LNCaP clone FGC (cell line): ENCODE measurements around the gene SHISA4.
A peak's percentile ranks its signal among the peaks of the same experiment; 100 is the strongest.

ENCODE experiments used
- DNase-seq: peaks from one replicate; pipeline ENCODE4 v3.0.0-alpha.2; 2011; ENCODE audit warnings: low read depth
- H3K4me3 ChIP-seq: 2 replicates; pipeline ENCODE4 v1.5.1; 2011; ENCODE audit warnings: mild to moderate bottlenecking, low read depth, low read length, control low read depth
- TF ChIP-seq, protein P1 (sequence below): IDR thresholded peaks from 2 replicates; pipeline ENCODE4 v1.5.1; 2012; ENCODE audit warnings: mild to moderate bottlenecking; ENCODE audit not compliant: control insufficient read depth, insufficient read depth; ENCODE audit errors: extremely low read depth

The SHISA4 gene

DNA sequence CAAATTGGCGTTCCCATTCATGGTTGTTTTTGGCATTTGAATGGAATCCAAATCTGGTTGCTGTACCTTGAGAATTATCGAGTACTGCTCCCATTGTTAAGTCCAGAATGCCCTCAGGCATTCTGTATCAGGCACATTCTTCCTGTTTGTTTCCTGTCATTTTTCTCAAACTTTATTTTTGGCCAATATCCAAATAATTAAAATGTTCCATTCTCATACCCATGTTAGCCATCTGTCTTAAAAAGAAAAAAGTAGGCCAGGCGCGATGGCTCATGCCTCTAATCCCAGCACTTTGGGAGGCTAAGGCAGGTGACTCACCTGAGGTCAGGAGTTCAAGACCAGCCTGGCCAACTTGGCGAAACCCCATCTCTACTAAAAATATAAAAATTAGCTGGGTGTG is 29.3 kb upstream of the SHISA4 start:
- DNase-seq: no peak
- no peak overlapping the region for H3K4me3 ChIP-seq
- TF ChIP-seq, protein P1, sequence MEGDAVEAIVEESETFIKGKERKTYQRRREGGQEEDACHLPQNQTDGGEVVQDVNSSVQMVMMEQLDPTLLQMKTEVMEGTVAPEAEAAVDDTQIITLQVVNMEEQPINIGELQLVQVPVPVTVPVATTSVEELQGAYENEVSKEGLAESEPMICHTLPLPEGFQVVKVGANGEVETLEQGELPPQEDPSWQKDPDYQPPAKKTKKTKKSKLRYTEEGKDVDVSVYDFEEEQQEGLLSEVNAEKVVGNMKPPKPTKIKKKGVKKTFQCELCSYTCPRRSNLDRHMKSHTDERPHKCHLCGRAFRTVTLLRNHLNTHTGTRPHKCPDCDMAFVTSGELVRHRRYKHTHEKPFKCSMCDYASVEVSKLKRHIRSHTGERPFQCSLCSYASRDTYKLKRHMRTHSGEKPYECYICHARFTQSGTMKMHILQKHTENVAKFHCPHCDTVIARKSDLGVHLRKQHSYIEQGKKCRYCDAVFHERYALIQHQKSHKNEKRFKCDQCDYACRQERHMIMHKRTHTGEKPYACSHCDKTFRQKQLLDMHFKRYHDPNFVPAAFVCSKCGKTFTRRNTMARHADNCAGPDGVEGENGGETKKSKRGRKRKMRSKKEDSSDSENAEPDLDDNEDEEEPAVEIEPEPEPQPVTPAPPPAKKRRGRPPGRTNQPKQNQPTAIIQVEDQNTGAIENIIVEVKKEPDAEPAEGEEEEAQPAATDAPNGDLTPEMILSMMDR: no peak

DNA sequence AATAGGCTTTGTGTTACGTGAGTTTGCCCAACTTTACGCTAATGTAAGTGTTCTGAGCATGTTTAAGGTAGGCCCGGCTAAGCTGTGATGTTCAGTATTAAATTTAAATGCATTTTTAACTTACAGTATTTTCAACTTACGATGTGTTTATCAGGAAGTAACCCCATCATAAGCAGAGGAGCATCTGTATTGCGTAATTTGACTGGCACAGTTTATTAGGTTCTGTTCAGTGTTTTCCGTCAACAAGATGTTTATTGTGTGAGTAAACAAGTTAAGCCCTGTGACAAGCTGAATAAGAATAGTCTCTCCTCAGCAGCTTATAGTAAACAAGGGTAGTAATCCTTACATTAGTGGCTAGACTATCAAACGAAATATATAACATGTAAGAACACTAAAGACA is 27.2 kb upstream of the SHISA4 start:
- TF ChIP-seq, protein P1: no peak
- peak; percentile 19 for DNase-seq
- no peak overlapping the region for H3K4me3 ChIP-seq

DNA sequence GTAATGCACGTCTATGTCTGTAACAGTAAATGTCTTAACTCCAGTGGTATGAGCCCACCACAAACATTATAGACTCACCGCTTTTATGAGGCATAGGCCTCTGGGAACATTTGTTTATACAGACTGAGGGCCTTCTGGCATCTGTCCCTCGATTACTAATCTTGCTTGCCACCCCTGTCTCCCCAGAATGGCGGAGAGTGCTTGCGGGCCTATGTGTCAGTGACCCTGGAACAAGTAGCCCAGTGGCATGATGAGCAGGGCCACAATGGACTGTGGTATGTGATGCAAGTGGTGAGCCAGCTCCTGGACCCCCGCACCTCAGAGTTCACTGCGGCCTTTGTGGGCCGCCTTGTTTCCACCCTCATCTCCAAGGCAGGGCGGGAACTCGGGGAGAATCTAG is 18.3 kb upstream of the SHISA4 start:
- DNase-seq: no peak
- TF ChIP-seq, protein P1: no peak
- H3K4me3 ChIP-seq: no peak overlapping the region

DNA sequence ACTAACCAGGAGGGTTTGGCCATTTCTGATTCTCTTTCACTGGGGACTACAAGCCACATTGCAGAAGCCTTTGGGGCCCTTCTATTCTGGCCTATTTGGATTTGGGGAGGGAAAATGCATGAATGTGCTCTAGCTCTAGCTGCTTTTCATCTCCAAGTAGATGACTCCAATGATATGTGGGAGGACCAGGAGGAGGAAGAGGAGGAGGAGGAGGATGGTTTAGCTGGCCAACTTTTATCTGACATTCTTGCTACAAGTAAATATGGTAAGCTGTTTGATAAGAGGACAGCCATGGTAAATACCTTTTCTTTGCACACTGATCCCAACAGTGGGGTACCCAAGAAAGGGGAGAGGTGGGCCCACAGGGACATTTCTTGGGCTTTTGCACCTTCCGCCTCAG is 14.0 kb upstream of the SHISA4 start:
- TF ChIP-seq, protein P1: no peak
- DNase-seq: no peak
- H3K4me3 ChIP-seq: no peak overlapping the region

DNA sequence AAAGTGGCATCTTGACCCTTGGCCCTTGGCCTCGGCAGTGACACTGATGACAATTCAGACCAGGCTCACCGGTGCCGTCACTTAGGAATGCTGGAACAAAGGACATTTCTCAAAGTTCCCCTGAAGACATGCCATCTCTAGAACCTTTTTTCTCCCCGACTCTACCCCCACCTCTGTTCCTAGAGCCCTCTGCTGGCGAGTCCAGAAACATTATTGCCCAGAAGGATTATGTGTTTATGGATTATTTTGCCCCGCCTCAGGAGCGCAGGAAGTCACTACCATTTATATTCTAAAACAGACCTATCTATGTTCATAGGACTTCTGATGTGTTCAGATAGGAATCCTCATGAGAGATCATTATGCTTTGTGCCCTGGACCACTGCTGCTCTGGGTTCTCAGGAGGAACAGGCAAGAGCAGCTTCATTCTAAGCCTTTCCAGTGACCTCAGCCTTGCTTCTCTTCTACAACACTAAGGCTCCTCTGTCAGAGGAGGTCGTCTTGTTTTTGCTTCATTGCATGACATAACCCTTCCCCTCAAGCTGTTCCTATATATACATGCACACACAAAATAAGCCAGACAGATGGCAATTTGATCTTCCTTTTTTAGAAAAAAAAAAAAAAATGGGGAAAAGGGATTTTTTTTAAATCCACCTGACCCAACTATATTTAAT is 12.4 kb upstream of the SHISA4 start:
- TF ChIP-seq, protein P1: 0 out of 2 replicates have a peak, but pooled peaks have one; percentile 30
- no peak for DNase-seq
- H3K4me3 ChIP-seq: no peak overlapping the region

DNA sequence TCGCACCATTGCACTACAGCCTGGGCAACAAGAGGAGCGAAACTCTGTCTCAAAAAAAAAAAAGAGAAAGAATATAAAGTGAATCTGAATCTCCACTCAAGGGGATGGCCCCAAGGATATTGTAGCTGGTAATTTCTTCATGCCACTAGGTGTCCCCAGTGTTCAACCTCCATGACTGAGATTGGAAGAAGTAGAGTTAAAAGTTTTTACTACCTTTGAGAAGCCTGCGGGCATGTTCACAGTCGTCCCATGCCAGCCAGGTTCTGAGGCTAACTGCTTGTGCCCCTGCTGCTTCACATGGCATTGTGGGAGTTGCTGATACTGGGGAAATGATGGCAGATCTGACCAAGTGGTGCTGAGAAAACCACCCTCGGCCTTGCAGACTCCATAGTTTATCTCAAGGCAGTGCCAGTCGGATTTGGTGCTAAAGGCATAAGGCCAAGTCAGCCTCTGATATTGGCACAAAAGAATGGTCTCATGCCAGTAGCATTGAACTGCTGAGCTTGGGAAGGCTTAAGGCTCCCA is 10.8 kb upstream of the SHISA4 start:
- H3K4me3 ChIP-seq: no peak overlapping the region
- DNase-seq: peak; percentile 70
- TF ChIP-seq, protein P1: peak; percentile 72
